ENCODE data around the gene DMGDH.

The DMGDH gene

GRCh38 chr5:79069488-79070349 lies at the start of gene DMGDH, which contains the start of gene BHMT2:
Gene DMGDH, minus strand, starts transcription at chr5:79069674. Its CDS starts 54 bp downstream, at chr5:79069620.
Gene BHMT2, plus strand, starts transcription at chr5:79069767. Its CDS starts 16 bp downstream, at chr5:79069783.
- peak in 1 of 56 donors; percentile 7 for DNase-seq

GRCh38 chr5:79112703-79113058 lies 43.2 kb upstream of the DMGDH start:
- no peak for DNase-seq

- DNase-seq: no peak
Observed at GRCh38 chr5:79111960-79112702, 42.7 kb upstream of the DMGDH start.

- no peak for DNase-seq
Observed at GRCh38 chr5:79111387-79111959, 42.0 kb upstream of the DMGDH start, which contains the start of gene BHMT. Gene BHMT, plus strand, starts transcription at chr5:79111809. Its CDS starts 77 bp downstream, at chr5:79111886.

GRCh38 chr5:79109527-79110492 lies 40.3 kb upstream of the DMGDH start:
- no peak for DNase-seq

- no peak for DNase-seq
Observed at GRCh38 chr5:79108792-79109191, 39.3 kb upstream of the DMGDH start.

- DNase-seq: no peak
Observed at GRCh38 chr5:79108086-79108485, 38.6 kb upstream of the DMGDH start.

- DNase-seq: no peak
Observed at GRCh38 chr5:79107020-79107796, 37.7 kb upstream of the DMGDH start.

GRCh38 chr5:79105868-79106267 lies 36.4 kb upstream of the DMGDH start:
- DNase-seq: no peak

- no peak for DNase-seq
Observed at GRCh38 chr5:79093762-79094161, 24.3 kb upstream of the DMGDH start.

GRCh38 chr5:79091064-79091463 lies 21.6 kb upstream of the DMGDH start:
- no peak for DNase-seq

- no peak for DNase-seq
Observed at GRCh38 chr5:79088507-79088906, 19.0 kb upstream of the DMGDH start.

GRCh38 chr5:79086116-79086515 lies 16.6 kb upstream of the DMGDH start:
- DNase-seq: no peak

GRCh38 chr5:79081779-79082178 lies 12.3 kb upstream of the DMGDH start:
- DNase-seq: no peak

- no peak for DNase-seq
Observed at GRCh38 chr5:79080804-79081203, 11.3 kb upstream of the DMGDH start.

- no peak for DNase-seq
Observed at GRCh38 chr5:79077680-79078365, 8.3 kb upstream of the DMGDH start.

GRCh38 chr5:79076819-79077218 lies 7.3 kb upstream of the DMGDH start:
- DNase-seq: no peak

GRCh38 chr5:79075646-79076426 lies 6.4 kb upstream of the DMGDH start:
- DNase-seq: no peak

GRCh38 chr5:79074641-79075040 lies 5.2 kb upstream of the DMGDH start:
- DNase-seq: no peak
